Measurements from ENCODE around the gene CAMK4.

DNA sequence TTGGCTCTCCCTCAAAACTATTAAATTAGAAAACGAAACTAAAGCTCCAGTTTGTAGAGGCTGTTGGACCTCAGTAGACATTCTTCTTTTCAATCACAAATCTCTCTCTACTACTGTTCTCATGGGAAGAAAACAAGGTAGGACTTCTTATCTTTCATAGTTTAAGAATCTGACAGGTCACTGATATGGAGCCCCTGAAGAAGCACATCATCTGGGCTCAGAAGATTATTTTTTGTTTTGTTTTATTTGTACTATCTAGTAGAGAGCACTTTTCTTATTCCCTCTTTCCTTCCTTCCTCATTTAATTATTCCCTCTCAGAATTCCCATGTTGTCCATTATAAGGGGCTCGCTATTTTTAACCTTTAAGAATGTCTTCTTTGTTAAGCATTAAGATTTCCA lies 261.9 kb downstream of the CAMK4 start:
- TF ChIP-seq, protein P1, sequence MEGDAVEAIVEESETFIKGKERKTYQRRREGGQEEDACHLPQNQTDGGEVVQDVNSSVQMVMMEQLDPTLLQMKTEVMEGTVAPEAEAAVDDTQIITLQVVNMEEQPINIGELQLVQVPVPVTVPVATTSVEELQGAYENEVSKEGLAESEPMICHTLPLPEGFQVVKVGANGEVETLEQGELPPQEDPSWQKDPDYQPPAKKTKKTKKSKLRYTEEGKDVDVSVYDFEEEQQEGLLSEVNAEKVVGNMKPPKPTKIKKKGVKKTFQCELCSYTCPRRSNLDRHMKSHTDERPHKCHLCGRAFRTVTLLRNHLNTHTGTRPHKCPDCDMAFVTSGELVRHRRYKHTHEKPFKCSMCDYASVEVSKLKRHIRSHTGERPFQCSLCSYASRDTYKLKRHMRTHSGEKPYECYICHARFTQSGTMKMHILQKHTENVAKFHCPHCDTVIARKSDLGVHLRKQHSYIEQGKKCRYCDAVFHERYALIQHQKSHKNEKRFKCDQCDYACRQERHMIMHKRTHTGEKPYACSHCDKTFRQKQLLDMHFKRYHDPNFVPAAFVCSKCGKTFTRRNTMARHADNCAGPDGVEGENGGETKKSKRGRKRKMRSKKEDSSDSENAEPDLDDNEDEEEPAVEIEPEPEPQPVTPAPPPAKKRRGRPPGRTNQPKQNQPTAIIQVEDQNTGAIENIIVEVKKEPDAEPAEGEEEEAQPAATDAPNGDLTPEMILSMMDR (conservative IDR thresholded peaks at IDR 0.05), result no peak
- no peak for TF ChIP-seq EZH2 (IDR thresholded peaks at IDR 0.05; ENCODE audit: low read depth)

All from PC-9 (cell line).